Sigmoid colon (tissue), 4 donors: Measurements from ENCODE around the gene SWSAP1.

Experiments
- CTCF ChIP-seq, 4 experiments: fragments of 450-650 bp in 3 of 4; fragments of 200-600 bp in 1 of 4; IDR thresholded peaks; one replicate each; pipeline ENCODE4 v1.5.1; 2016 to 2019; ENCODE audit warnings: antibody characterized with exemption in 4 of 4, mild to moderate bottlenecking in 3 of 4, moderate library complexity in 2 of 4
- POLR2A ChIP-seq, 2 donors: fragments of 450-650 bp; IDR thresholded peaks; one replicate each; pipeline ENCODE4 v1.6.1; 2016; ENCODE audit warnings: antibody characterized with exemption in 2 of 2, mild to moderate bottlenecking in 2 of 2, moderate library complexity in 2 of 2
- POLR2AphosphoS5 ChIP-seq, 4 donors: sonication (generic); formaldehyde crosslinking; IDR thresholded peaks; one replicate each; pipeline ENCODE4 v1.6.1; 2017; ENCODE audit warnings: antibody characterized with exemption in 4 of 4

DNA sequence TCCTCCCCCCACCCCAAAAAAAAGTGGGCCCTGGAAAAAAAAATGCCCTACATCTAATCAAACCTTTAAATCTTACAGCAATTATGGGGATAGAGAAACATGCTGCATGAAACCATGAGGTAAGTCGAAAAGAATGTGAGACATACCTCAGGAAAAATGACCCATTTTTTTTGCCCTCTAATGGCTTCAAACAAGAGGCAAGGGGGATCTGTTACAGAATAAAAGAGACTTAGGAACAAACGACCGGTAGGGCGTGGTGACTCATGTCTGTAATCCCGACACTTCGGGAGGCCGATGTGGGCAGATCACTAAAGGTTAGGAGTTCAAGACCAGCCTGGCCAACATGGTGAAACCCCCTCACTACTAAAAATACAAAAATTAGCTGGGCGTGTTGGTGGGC is 36.2 kb downstream of the SWSAP1 start:
- TF ChIP-seq CTCF (IDR thresholded peaks at IDR 0.05) (no peak), POLR2A (IDR thresholded peaks at IDR 0.05) (no peak), POLR2AphosphoS5 (IDR thresholded peaks at IDR 0.05) (no peak)
